Trophoblast cell (in vitro differentiated cells and primary cell): Measurements from ENCODE around the gene LEO1.

ENCODE experiments used
- DNase-seq, 2 donors: peaks; one replicate each; pipeline ENCODE4 v3.0.0-alpha.2; 2016
- H2AFZ ChIP-seq: 2 replicates; pipeline ENCODE4 v1.6.1; 2013; ENCODE audit warnings: low read length, moderate library complexity, mild to moderate bottlenecking; ENCODE audit not compliant: insufficient read depth, poor library complexity
- H2AK5ac ChIP-seq: 2 replicates; pipeline ENCODE4 v1.6.1; 2013; ENCODE audit warnings: mild to moderate bottlenecking, low read length
- H2BK120ac ChIP-seq: 2 replicates; pipeline ENCODE4 v1.6.1; 2013; ENCODE audit warnings: low read length, mild to moderate bottlenecking, moderate library complexity; ENCODE audit not compliant: insufficient read depth, poor library complexity
- H2BK12ac ChIP-seq: 2 replicates; pipeline ENCODE4 v1.6.1; 2013; ENCODE audit warnings: mild to moderate bottlenecking, low read length, moderate library complexity
- H2BK5ac ChIP-seq: 2 replicates; pipeline ENCODE4 v1.6.1; 2013; ENCODE audit warnings: low read length, low read depth, moderate library complexity, mild to moderate bottlenecking; ENCODE audit not compliant: poor library complexity
- H3K14ac ChIP-seq: 2 replicates; pipeline ENCODE4 v1.6.1; 2013; ENCODE audit warnings: mild to moderate bottlenecking, low read length
- H3K18ac ChIP-seq: 2 replicates; pipeline ENCODE4 v1.6.1; 2013; ENCODE audit warnings: mild to moderate bottlenecking, low read length
- H3K23ac ChIP-seq: 2 replicates; pipeline ENCODE4 v1.6.1; 2013; ENCODE audit warnings: low read length
- H3K27ac ChIP-seq: 2 replicates; pipeline ENCODE4 v1.5.1; 2013; ENCODE audit warnings: low read depth, mild to moderate bottlenecking, inconsistent platforms, low read length, moderate library complexity
- H3K27me3 ChIP-seq: 2 replicates; pipeline ENCODE4 v1.6.1; 2013; ENCODE audit warnings: inconsistent platforms, mild to moderate bottlenecking, low read length, moderate library complexity; ENCODE audit not compliant: insufficient read depth
- H3K36me3 ChIP-seq, 2 experiments: 1 replicate in 1 of 2; 2 replicates in 1 of 2; pipeline ENCODE4 v1.6.1; 2013; ENCODE audit warnings: low read length in 2 of 2, mild to moderate bottlenecking in 2 of 2, moderate library complexity in 1 of 2; ENCODE audit not compliant: insufficient read depth in 2 of 2, control insufficient read depth in 1 of 2
- H3K4ac ChIP-seq: 2 replicates; pipeline ENCODE4 v1.6.1; 2013; ENCODE audit warnings: low read depth, mild to moderate bottlenecking, low read length, moderate library complexity
- H3K4me1 ChIP-seq, 2 experiments: 1 replicate in 1 of 2; 2 replicates in 1 of 2; pipeline ENCODE4 v1.6.1; 2013; ENCODE audit warnings: low read length in 2 of 2, mild to moderate bottlenecking in 2 of 2, moderate library complexity in 1 of 2; ENCODE audit not compliant: insufficient read depth in 2 of 2, control insufficient read depth in 1 of 2
- H3K4me2 ChIP-seq: 2 replicates; pipeline ENCODE4 v1.6.1; 2013; ENCODE audit warnings: inconsistent platforms, mild to moderate bottlenecking, low read length, moderate library complexity
- H3K4me3 ChIP-seq: 2 replicates; pipeline ENCODE4 v1.5.1; 2013; ENCODE audit warnings: mild to moderate bottlenecking, low read depth, low read length, inconsistent platforms
- H3K79me1 ChIP-seq: one replicate; pipeline ENCODE4 v1.6.1; 2013; ENCODE audit warnings: low read length
- H3K79me2 ChIP-seq: 2 replicates; pipeline ENCODE4 v1.6.1; 2013; ENCODE audit warnings: low read length, mild to moderate bottlenecking; ENCODE audit not compliant: control insufficient read depth, insufficient read depth, poor library complexity
- H3K9ac ChIP-seq: 2 replicates; pipeline ENCODE4 v1.6.1; 2013; ENCODE audit warnings: mild to moderate bottlenecking, low read length
- H3K9me3 ChIP-seq: 2 replicates; pipeline ENCODE4 v1.6.1; 2013; ENCODE audit warnings: low read depth, mild to moderate bottlenecking, control low read depth, inconsistent platforms, low read length; ENCODE audit not compliant: insufficient read depth
- H4K12ac ChIP-seq: 2 replicates; pipeline ENCODE4 v1.6.1; 2013; ENCODE audit warnings: low read depth, mild to moderate bottlenecking, low read length, moderate library complexity
- H4K8ac ChIP-seq: 2 replicates; pipeline ENCODE4 v1.6.1; 2013; ENCODE audit warnings: low read depth, mild to moderate bottlenecking, low read length, moderate library complexity
- H4K91ac ChIP-seq: one replicate; pipeline ENCODE4 v1.6.1; 2013; ENCODE audit warnings: low read depth, mild to moderate bottlenecking, low read length, moderate library complexity
- WGBS: extraction: QIAGEN DNeasy Blood & Tissue Kit; methylation state at CpG from one replicate; pipeline ENCODE4 v1.1.7; 2013; ENCODE audit warnings: missing lambda C conversion rate; ENCODE audit not compliant: insufficient read length, insufficient coverage; ENCODE audit errors: extremely low coverage; 5-methylcytosine and 5-hydroxymethylcytosine counted together

The LEO1 gene

DNA sequence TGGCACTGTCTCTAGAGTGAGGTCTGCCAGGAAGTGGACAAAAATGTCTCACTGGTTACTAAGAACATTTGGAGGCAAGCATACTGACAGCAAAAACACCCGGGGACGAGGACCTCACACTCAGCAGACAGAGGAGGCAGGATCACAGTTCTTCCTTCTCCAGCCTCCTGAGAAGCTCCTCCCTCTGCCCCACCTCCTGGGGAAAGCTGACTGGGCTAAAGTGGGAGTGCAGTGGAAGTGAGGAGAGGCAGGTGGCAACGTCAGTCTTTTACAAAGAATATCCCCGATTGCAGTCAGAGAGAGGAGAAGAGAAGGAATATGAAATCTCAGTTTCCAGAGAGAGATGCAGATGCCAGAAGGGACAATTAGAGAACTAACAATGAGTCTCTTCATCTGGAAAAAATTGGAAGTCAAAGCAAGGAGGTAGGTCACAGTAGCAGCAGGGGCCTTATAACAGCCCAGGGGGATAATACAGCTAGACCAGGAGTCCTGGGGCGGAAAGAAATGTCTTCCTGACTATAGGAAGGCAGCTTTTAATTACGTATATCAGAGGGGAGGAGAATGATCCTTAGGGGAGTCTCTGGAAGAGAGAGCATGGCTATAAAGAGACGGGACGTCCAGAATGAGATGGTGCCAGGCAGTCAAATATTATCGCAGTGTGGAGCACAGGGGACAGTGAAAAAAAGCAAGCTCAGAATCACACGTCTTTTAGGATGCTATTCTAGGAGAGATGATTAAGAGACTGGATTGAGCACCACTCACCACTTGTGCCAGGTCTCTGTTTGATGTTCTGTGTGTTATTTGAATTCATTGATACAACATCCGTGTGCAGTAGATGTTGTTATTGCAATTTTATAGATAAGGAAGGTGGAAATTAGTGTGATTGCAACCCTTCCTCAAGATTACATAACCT, 47.2 kb downstream of the LEO1 start:
- Histone ChIP-seq H3K23ac (no peak overlapping the region), H3K18ac (no peak overlapping the region), H3K4ac (no peak overlapping the region), H2AK5ac (no peak overlapping the region), H3K9ac (no peak overlapping the region), H3K14ac (no peak overlapping the region), H2BK12ac (no peak overlapping the region), H4K8ac (no peak overlapping the region), H3K79me1 (peaks cover 2% of the 10 kb centered on the region), H2BK5ac (no peak overlapping the region), H2BK120ac (no peak overlapping the region), H2AFZ (no peak overlapping the region), H4K91ac (no peak overlapping the region), H3K79me2 (no peaks in the 10 kb centered on the region), H4K12ac (no peak overlapping the region), H3K27ac (no peak overlapping the region), H3K4me3 (no peak overlapping the region), H3K9me3 (peaks cover 1% of the 10 kb centered on the region), H3K27me3 (no peaks in the 10 kb centered on the region), H3K36me3 (peaks cover 11 to 22% of the 10 kb centered on the region in 2 experiments), H3K4me2 (no peak overlapping the region), H3K4me1 (no peaks in the 10 kb centered on the region)
- no peak for DNase-seq
- no CpG with 5 or more reads among the region's 11 CpGs for WGBS

DNA sequence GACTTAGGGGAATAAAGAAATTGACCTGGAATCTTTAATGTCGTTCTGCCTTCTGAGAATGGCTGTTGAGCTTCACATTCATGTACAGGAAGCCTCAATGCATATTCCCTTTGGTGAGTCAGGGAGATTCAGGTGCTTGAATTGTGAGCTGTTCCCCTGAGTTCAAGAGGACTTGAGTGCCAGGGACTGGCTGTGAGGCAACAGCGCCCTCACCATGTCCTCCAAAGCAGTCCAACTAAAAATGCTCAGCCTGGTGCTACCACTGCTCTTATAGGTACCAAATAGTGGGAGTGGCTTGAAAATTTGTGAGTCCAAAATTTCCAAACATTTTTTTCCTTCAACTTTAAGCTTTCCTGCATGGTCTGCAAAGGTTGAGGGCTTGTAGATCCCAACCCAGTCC, 54.1 kb downstream of the LEO1 start:
- H4K91ac ChIP-seq: no peak overlapping the region
- no peaks in the 10 kb centered on the region for H3K27me3 ChIP-seq
- H3K4ac ChIP-seq: no peak overlapping the region
- no peak overlapping the region for H2BK120ac ChIP-seq
- no peak overlapping the region for H3K18ac ChIP-seq
- H3K36me3 ChIP-seq: peaks cover 19 to 22% of the 10 kb centered on the region in 2 experiments
- H4K8ac ChIP-seq: no peak overlapping the region
- no peaks in the 10 kb centered on the region for H3K79me2 ChIP-seq
- no peaks in the 10 kb centered on the region for H3K4me1 ChIP-seq
- H3K23ac ChIP-seq: no peak overlapping the region
- H3K27ac ChIP-seq: no peak overlapping the region
- H3K4me2 ChIP-seq: no peak overlapping the region
- no peak overlapping the region for H3K9ac ChIP-seq
- H3K4me3 ChIP-seq: no peak overlapping the region
- H2BK5ac ChIP-seq: no peak overlapping the region
- H3K14ac ChIP-seq: no peak overlapping the region
- H2AFZ ChIP-seq: no peak overlapping the region
- H3K9me3 ChIP-seq: no peaks in the 10 kb centered on the region
- H2AK5ac ChIP-seq: no peak overlapping the region
- DNase-seq: no peak
- no CpG with 5 or more reads among the region's 2 CpGs for WGBS
- no peak overlapping the region for H4K12ac ChIP-seq
- peaks cover 2% of the 10 kb centered on the region for H3K79me1 ChIP-seq
- no peak overlapping the region for H2BK12ac ChIP-seq

DNA sequence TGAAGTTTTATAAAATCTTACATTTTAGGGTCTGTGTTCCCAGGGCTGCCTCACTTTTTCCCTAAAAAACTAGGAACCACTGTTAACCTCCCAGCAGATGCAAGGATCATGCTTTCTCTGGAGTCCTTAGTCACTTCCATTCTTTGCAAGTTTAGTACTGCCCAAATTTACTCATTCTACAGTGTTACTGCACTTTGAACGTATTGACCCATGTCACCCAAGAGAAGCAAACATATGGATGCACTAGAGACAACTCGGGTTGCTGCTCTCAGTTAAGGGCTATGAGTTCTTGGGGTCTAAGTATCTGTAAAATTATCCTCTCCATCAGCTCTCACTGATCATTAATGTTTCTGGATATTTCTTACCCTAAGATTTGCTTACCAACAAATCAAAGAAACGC, 59.0 kb downstream of the LEO1 start:
- no peak overlapping the region for H2AFZ ChIP-seq
- no CpG with 5 or more reads among the region's 3 CpGs for WGBS
- no peak for DNase-seq
- no peak overlapping the region for H3K4me2 ChIP-seq
- H3K23ac ChIP-seq: no peak overlapping the region
- H3K27ac ChIP-seq: no peak overlapping the region
- H2AK5ac ChIP-seq: no peak overlapping the region
- no peaks in the 10 kb centered on the region for H3K9me3 ChIP-seq
- no peak overlapping the region for H3K4ac ChIP-seq
- peaks cover 12 to 15% of the 10 kb centered on the region in 2 experiments for H3K36me3 ChIP-seq
- H4K12ac ChIP-seq: no peak overlapping the region
- H4K91ac ChIP-seq: no peak overlapping the region
- H4K8ac ChIP-seq: no peak overlapping the region
- no peaks in the 10 kb centered on the region for H3K79me2 ChIP-seq
- no peak overlapping the region for H2BK12ac ChIP-seq
- H3K27me3 ChIP-seq: no peaks in the 10 kb centered on the region
- H2BK120ac ChIP-seq: no peak overlapping the region
- H3K4me3 ChIP-seq: no peak overlapping the region
- no peak overlapping the region for H3K14ac ChIP-seq
- peaks cover 0 to 1% of the 10 kb centered on the region in 2 experiments for H3K4me1 ChIP-seq
- no peak overlapping the region for H3K9ac ChIP-seq
- no peaks in the 10 kb centered on the region for H3K79me1 ChIP-seq
- no peak overlapping the region for H3K18ac ChIP-seq
- H2BK5ac ChIP-seq: no peak overlapping the region

DNA sequence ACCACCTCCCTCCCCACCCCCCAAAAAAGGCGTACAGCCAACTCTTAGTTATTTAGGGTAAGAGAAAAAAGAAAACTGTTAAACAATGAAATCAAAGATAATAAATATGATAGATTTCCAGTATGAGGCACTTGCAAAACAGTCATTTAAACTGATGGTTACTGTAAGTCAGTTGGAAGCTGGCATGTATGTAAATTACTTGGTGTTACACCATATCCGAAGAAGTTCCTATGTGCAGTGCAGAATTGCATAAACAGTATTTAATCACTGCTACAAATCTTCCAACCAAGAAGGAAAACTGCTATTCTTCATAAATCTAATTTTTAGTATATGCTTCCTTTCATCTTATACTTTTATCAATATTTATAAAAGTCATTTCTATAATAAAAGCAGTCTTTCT, 62.0 kb downstream of the LEO1 start:
- no CpG with 5 or more reads among the region's 2 CpGs for WGBS
- no peak overlapping the region for H3K4ac ChIP-seq
- H3K4me2 ChIP-seq: no peak overlapping the region
- H3K18ac ChIP-seq: no peak overlapping the region
- no peak overlapping the region for H4K91ac ChIP-seq
- H3K9ac ChIP-seq: no peak overlapping the region
- no peak for DNase-seq
- no peak overlapping the region for H4K8ac ChIP-seq
- no peak overlapping the region for H3K27ac ChIP-seq
- H3K14ac ChIP-seq: no peak overlapping the region
- H2BK5ac ChIP-seq: no peak overlapping the region
- H2BK12ac ChIP-seq: no peak overlapping the region
- H3K4me3 ChIP-seq: no peak overlapping the region
- H3K27me3 ChIP-seq: no peaks in the 10 kb centered on the region
- H3K36me3 ChIP-seq: peaks cover 9 to 14% of the 10 kb centered on the region in 2 experiments
- H3K23ac ChIP-seq: no peak overlapping the region
- H3K79me1 ChIP-seq: no peaks in the 10 kb centered on the region
- no peaks in the 10 kb centered on the region for H3K79me2 ChIP-seq
- H2AFZ ChIP-seq: no peak overlapping the region
- no peaks in the 10 kb centered on the region for H3K9me3 ChIP-seq
- H2AK5ac ChIP-seq: no peak overlapping the region
- peaks cover 0 to 1% of the 10 kb centered on the region in 2 experiments for H3K4me1 ChIP-seq
- H4K12ac ChIP-seq: no peak overlapping the region
- H2BK120ac ChIP-seq: no peak overlapping the region
